Activated CD8-positive, alpha-beta T cell treated with anti-CD3 and anti-CD28 coated beads for 36 hours (primary cell): ENCODE results near the gene MEIS1. TPM values are rescaled to one million over a fixed set of nuclear protein-coding genes. Genes with fewer than 3 reads are reported as not detected.

Source experiments
- ATAC-seq: fragments of 200-7000 bp; cut with Tn5 transposase; one replicate; pipeline ENCODE4 v1.10.0; 2021; ENCODE audit warnings: mild to moderate bottlenecking, moderate library complexity
- CTCF ChIA-PET: fragments of 350-600 bp; sonication (Branson Sonifier 250); formaldehyde crosslinking; loops from one replicate; lab custom pipeline; 2021; ENCODE audit warnings: antibody characterized with exemption; lab: Charles Lee
- POLR2A ChIA-PET: fragments of 350-600 bp; sonication (Branson Sonifier 250); formaldehyde crosslinking; loops from one replicate; lab custom pipeline; 2021; ENCODE audit warnings: antibody characterized with exemption; lab: Charles Lee
- DNase-seq: peaks from one replicate; pipeline ENCODE4 v3.0.0-alpha.2; 2020
- H3K27ac Mint-ChIP-seq: one replicate; pipeline ENCODE4 v1.8.0; 2021; ENCODE audit warnings: mild to moderate bottlenecking, mixed read lengths
- H3K27me3 Mint-ChIP-seq: one replicate; pipeline ENCODE4 v1.8.0; 2021; ENCODE audit warnings: mixed read lengths
- H3K36me3 Mint-ChIP-seq: one replicate; pipeline ENCODE4 v1.8.0; 2021; ENCODE audit warnings: low read depth, mixed read lengths
- H3K4me1 Mint-ChIP-seq: one replicate; pipeline ENCODE4 v1.8.0; 2021; ENCODE audit warnings: low read depth, mixed read lengths
- H3K4me3 Mint-ChIP-seq: one replicate; pipeline ENCODE4 v1.8.0; 2021; ENCODE audit warnings: mild to moderate bottlenecking, moderate library complexity, mixed read lengths
- H3K9me3 Mint-ChIP-seq: one replicate; pipeline ENCODE4 v1.8.0; 2021; ENCODE audit warnings: mixed read lengths
- intact Hi-C: fragments of 100-400 bp; cut with micrococcal nuclease; formaldehyde crosslinking; loops from one replicate; pipeline ENCODE4 v1.10.0; 2022
- total RNA-seq, 2 experiments: library from RNA; stranded (reverse); gene quantifications; one replicate each; pipeline ENCODE4 v1.2.3, GENCODE V29; 2021
- TF ChIP-seq, protein P1 (sequence below): fragments of 200-600 bp; IDR thresholded peaks from one replicate; pipeline ENCODE4 v1.8.0; 2022; ENCODE audit warnings: antibody characterized with exemption, mild to moderate bottlenecking

MEIS1 gene
- total RNA-seq, 2 experiments from 2014 or later: not detected

DNA sequence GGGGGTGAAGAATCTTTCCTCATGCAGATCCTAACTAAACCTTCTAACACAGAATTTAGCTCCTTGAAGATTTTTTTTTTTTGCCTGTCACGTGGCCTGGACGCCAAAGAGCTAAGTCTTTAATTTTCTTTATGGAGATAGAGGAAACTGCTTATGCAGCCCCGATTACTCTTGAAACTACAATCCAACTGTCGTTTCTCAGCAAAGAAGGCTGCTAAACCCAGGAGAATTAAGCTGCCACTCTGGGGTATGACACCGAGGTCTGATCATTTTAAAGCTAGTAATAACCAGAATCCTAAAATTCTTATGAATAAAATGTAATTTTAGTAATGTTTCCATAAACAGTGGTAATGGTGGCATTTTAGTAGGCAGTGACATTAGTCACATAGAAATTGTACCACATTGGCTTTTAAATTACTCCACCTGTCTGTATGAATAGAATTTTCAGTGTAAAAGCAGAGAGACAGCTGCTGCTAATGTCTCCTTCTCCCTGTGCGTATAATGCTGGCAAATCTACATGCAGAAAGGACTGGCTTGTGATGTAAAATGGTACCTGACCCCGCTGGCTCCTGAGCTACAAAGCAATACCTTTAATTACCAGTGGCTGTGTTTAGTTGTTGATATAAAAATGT is 86.5 kb downstream of the MEIS1 start:
- Mint-ChIP-seq H3K4me1 (no peaks in the 10 kb centered on the region), H3K4me3 (no peak overlapping the region), H3K36me3 (no peaks in the 10 kb centered on the region), H3K27ac (no peak overlapping the region), H3K27me3 (peaks cover 8% of the 10 kb centered on the region), H3K9me3 (no peaks in the 10 kb centered on the region)
- ATAC-seq (no peak), DNase-seq (no peak)
- ChIA-PET CTCF (no interaction called here), POLR2A (no interaction called here)
- TF ChIP-seq, protein P1, sequence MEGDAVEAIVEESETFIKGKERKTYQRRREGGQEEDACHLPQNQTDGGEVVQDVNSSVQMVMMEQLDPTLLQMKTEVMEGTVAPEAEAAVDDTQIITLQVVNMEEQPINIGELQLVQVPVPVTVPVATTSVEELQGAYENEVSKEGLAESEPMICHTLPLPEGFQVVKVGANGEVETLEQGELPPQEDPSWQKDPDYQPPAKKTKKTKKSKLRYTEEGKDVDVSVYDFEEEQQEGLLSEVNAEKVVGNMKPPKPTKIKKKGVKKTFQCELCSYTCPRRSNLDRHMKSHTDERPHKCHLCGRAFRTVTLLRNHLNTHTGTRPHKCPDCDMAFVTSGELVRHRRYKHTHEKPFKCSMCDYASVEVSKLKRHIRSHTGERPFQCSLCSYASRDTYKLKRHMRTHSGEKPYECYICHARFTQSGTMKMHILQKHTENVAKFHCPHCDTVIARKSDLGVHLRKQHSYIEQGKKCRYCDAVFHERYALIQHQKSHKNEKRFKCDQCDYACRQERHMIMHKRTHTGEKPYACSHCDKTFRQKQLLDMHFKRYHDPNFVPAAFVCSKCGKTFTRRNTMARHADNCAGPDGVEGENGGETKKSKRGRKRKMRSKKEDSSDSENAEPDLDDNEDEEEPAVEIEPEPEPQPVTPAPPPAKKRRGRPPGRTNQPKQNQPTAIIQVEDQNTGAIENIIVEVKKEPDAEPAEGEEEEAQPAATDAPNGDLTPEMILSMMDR: no peak
- intact Hi-C loops: no loop called here

DNA sequence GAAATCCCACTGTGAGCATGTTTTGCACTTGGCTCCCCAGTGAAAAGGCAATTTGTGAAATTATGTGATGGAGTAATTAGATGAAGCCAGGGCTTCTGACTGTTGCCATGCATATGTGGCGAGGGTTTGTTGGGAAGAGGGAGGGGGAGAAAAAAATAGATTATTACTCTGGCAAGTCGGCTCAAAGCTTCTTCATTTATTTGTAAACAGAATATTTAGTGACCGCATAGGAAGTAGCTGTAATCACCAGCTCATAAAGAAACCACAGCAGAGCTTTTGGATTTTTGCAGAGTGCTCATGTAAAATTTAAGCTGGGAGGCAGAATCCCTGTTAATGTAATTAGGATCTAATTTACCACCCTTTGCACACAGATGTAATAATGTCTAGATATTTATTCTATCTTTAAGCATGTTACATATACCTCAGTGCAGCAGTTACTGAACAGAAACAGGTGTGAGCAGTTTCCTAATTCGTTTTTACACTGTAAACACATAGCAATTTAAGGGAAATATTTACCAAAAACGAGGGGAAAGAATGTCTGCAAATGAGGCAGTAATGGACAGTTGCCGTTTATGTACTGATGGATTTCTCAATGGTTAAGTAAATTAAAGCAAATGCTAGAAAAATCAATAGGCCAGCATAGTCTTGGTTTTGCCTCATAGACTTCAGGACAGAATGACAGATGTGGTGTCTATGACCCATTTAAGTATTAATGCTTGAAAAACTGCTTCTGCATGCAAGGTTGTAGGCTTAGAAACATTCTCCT is 87.9 kb downstream of the MEIS1 start:
- CTCF ChIA-PET: no interaction called here
- Mint-ChIP-seq H3K36me3 (no peaks in the 10 kb centered on the region), H3K9me3 (no peaks in the 10 kb centered on the region), H3K4me3 (no peak overlapping the region), H3K4me1 (no peaks in the 10 kb centered on the region), H3K27me3 (peaks cover 7% of the 10 kb centered on the region), H3K27ac (no peak overlapping the region)
- no peak for DNase-seq
- intact Hi-C loops: no loop called here
- POLR2A ChIA-PET: no interaction called here
- ATAC-seq: no peak
- TF ChIP-seq, protein P1: no peak

GRCh38 chr2:66523377-66523969 is 88.5 kb downstream of the MEIS1 start:
- POLR2A ChIA-PET: no interaction called here
- no peaks in the 10 kb centered on the region for H3K4me1 Mint-ChIP-seq
- no peaks in the 10 kb centered on the region for H3K36me3 Mint-ChIP-seq

DNA sequence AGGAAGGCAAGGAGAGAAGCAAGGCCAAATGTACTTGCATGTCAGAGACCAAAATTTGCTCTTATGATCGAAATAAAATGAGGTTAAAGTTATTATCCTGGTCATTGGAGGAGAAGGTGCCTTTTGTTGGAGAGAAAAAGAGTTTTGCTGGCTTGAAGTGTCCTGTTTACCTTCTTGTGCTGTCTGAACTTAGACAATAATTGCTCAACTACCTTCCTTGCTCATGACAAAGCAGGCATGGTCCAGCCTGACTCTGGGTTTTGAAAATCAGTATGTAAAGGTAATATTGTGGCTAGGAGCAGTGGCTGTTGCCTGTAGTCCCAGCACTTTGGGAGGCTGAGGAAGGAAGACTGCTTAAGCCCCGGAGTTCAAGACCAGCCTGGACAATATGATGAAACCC is 89.1 kb downstream of the MEIS1 start:
- TF ChIP-seq, protein P1: no peak
- ChIA-PET POLR2A (no interaction called here), CTCF (no interaction called here)
- no peak for DNase-seq
- no peak overlapping the region for H3K27ac Mint-ChIP-seq
- H3K27me3 Mint-ChIP-seq: peaks cover 5% of the 10 kb centered on the region
- ATAC-seq: no peak
- no peak overlapping the region for H3K4me3 Mint-ChIP-seq
- no peaks in the 10 kb centered on the region for H3K4me1 Mint-ChIP-seq
- no peaks in the 10 kb centered on the region for H3K36me3 Mint-ChIP-seq
- intact Hi-C loops: no loop called here
- H3K9me3 Mint-ChIP-seq: no peaks in the 10 kb centered on the region

More at GRCh38 chr2:66523377-66523969, 88.5 kb downstream of the MEIS1 start:
- Mint-ChIP-seq H3K4me3 (no peak overlapping the region), H3K9me3 (no peaks in the 10 kb centered on the region), H3K27ac (no peak overlapping the region), H3K27me3 (peaks cover 7% of the 10 kb centered on the region)
- TF ChIP-seq, protein P1: no peak
- no peak for DNase-seq
- intact Hi-C loops: no loop called here
- CTCF ChIA-PET: no interaction called here
- no peak for ATAC-seq

GRCh38 chr2:66525606-66526005 is 90.7 kb downstream of the MEIS1 start:
- ChIA-PET POLR2A (no interaction called here), CTCF (no interaction called here)
- DNase-seq: no peak
- no peaks in the 10 kb centered on the region for H3K36me3 Mint-ChIP-seq
- H3K4me1 Mint-ChIP-seq: no peaks in the 10 kb centered on the region
- no peak overlapping the region for H3K27ac Mint-ChIP-seq
- no peak overlapping the region for H3K4me3 Mint-ChIP-seq
- H3K27me3 Mint-ChIP-seq: peaks cover 4% of the 10 kb centered on the region
- intact Hi-C loops: no loop called here
- TF ChIP-seq, protein P1: no peak
- ATAC-seq: no peak
- H3K9me3 Mint-ChIP-seq: no peaks in the 10 kb centered on the region
